ENCODE measurements around the gene WDR45B.
"Not testable (repeated sequence)": the region's sequence is repeated elsewhere in the genome, so short reads cannot be mapped to it uniquely, and the experiment has no call there.

The WDR45B gene

GRCh38 chr17:82599674-82600661, 48.3 kb downstream of the WDR45B start:
- DNase-seq (ENCODE audit: low spot score), result no peak

GRCh38 chr17:82598256-82599119, 49.8 kb downstream of the WDR45B start:
- no peak for DNase-seq (ENCODE audit: low spot score)

- DNase-seq (ENCODE audit: low spot score), result no peak
These were observed 51.2 kb downstream of the WDR45B start for GRCh38 chr17:82596837-82597672.

GRCh38 chr17:82596296-82596695, 51.9 kb downstream of the WDR45B start:
- no peak for DNase-seq (ENCODE audit: low spot score)

GRCh38 chr17:82595893-82596292, 52.4 kb downstream of the WDR45B start:
- no peak for DNase-seq (ENCODE audit: low spot score)

- DNase-seq (ENCODE audit: low spot score), result no peak
These were observed 53.7 kb downstream of the WDR45B start for GRCh38 chr17:82594571-82594970.

- DNase-seq (ENCODE audit: low spot score), result no peak
These were observed 54.6 kb downstream of the WDR45B start for GRCh38 chr17:82593590-82594087.

- peak; percentile 65 for DNase-seq (ENCODE audit: low spot score)
These were observed 55.3 kb downstream of the WDR45B start for GRCh38 chr17:82592767-82593589.

GRCh38 chr17:82592289-82592766, 55.9 kb downstream of the WDR45B start:
- DNase-seq (ENCODE audit: low spot score), result no peak

GRCh38 chr17:82590881-82591539, 57.2 kb downstream of the WDR45B start:
- DNase-seq (ENCODE audit: low spot score), result no peak

GRCh38 chr17:82590216-82590615, 58.0 kb downstream of the WDR45B start:
- DNase-seq (ENCODE audit: low spot score), result no peak

GRCh38 chr17:82589851-82590180, 58.4 kb downstream of the WDR45B start:
- DNase-seq (ENCODE audit: low spot score), result no peak

- no peak for DNase-seq (ENCODE audit: low spot score)
These were observed 59.7 kb downstream of the WDR45B start for GRCh38 chr17:82588266-82589175.

- DNase-seq (ENCODE audit: low spot score), result no peak
These were observed 60.8 kb downstream of the WDR45B start for GRCh38 chr17:82587234-82588086.

- DNase-seq (ENCODE audit: low spot score), result no peak
These were observed 61.5 kb downstream of the WDR45B start for GRCh38 chr17:82586576-82587233.

- not testable (repeated sequence) for DNase-seq (ENCODE audit: low spot score)
These were observed 62.2 kb downstream of the WDR45B start for GRCh38 chr17:82585935-82586575.

- DNase-seq (ENCODE audit: low spot score), result no peak
These were observed 64.5 kb downstream of the WDR45B start for GRCh38 chr17:82583720-82584234.

Data from CD4-positive, alpha-beta T cell treated with Interleukin-15 for 4 hours (primary cell).